Stimulated activated CD4-positive, alpha-beta T cell treated with anti-CD3 and anti-CD28 coated beads, Interleukin-1b, Interleukin-23, amount 100 ng/mL, for 1 hour (primary cell): Measurements from ENCODE around the gene ERF.

ENCODE experiments used
- DNase-seq, 2 donors: peaks; one replicate each; pipeline ENCODE4 v3.0.0-alpha.2; 2020; ENCODE audit warnings: low read depth in 2 of 2

The ERF gene

GRCh38 chr19:42254850-42255765, at the start of gene ERF:
TSS of gene ERF (minus strand) at chr19:42255128. CDS start at chr19:42254999, 129 bp downstream.
- peak; percentile 89 to 92 for DNase-seq

- no peak for DNase-seq
Measured at GRCh38 chr19:42303876-42304275, 48.9 kb upstream of the ERF start.

GRCh38 chr19:42303101-42303464, 48.2 kb upstream of the ERF start:
- no peak for DNase-seq

- no peak for DNase-seq
Measured at GRCh38 chr19:42301646-42302203, 46.8 kb upstream of the ERF start, which contains the start of gene PRR19. TSS of gene PRR19 (plus strand) at chr19:42302132. CDS start at chr19:42309585, 7,453 bp downstream.

GRCh38 chr19:42297039-42297438, 42.1 kb upstream of the ERF start:
- DNase-seq: no peak

GRCh38 chr19:42295831-42296525, 41.0 kb upstream of the ERF start:
- DNase-seq: peak; percentile 80 to 94

GRCh38 chr19:42295342-42295741, 40.4 kb upstream of the ERF start:
- no peak for DNase-seq

GRCh38 chr19:42294471-42295137, 39.7 kb upstream of the ERF start:
- no peak for DNase-seq

GRCh38 chr19:42293948-42294347, 39.0 kb upstream of the ERF start:
- DNase-seq: no peak

- no peak for DNase-seq
Measured at GRCh38 chr19:42293540-42293939, 38.6 kb upstream of the ERF start.

GRCh38 chr19:42292963-42293362, 38.0 kb upstream of the ERF start:
- DNase-seq: no peak

GRCh38 chr19:42292042-42292960, 37.4 kb upstream of the ERF start:
- no peak for DNase-seq

GRCh38 chr19:42291435-42291810, 36.5 kb upstream of the ERF start:
- DNase-seq: no peak

GRCh38 chr19:42290523-42291434, 35.9 kb upstream of the ERF start:
- peak in 1 of 2 donors; percentile 36 for DNase-seq

- no peak for DNase-seq
Measured at GRCh38 chr19:42290136-42290522, 35.2 kb upstream of the ERF start.

GRCh38 chr19:42289556-42290041, 34.7 kb upstream of the ERF start:
- no peak for DNase-seq

GRCh38 chr19:42288881-42289555, 34.1 kb upstream of the ERF start:
- DNase-seq: no peak

- DNase-seq: no peak
Measured at GRCh38 chr19:42288387-42288786, 33.5 kb upstream of the ERF start.

GRCh38 chr19:42287827-42288107, 32.8 kb upstream of the ERF start:
- no peak for DNase-seq
